Activated T-helper 1 cell treated with Interleukin-2 at 50 U/mL for 16 hours (primary cell): ENCODE data around the gene PAXIP1.

ENCODE experiments used
- DNase-seq: peaks from one replicate; pipeline ENCODE4 v3.0.0-alpha.2; 2020; ENCODE audit warnings: low read depth

The PAXIP1 gene

GRCh38 chr7:154912871-154913637 lies 89.9 kb downstream of the PAXIP1 start:
- DNase-seq = no peak

DNA sequence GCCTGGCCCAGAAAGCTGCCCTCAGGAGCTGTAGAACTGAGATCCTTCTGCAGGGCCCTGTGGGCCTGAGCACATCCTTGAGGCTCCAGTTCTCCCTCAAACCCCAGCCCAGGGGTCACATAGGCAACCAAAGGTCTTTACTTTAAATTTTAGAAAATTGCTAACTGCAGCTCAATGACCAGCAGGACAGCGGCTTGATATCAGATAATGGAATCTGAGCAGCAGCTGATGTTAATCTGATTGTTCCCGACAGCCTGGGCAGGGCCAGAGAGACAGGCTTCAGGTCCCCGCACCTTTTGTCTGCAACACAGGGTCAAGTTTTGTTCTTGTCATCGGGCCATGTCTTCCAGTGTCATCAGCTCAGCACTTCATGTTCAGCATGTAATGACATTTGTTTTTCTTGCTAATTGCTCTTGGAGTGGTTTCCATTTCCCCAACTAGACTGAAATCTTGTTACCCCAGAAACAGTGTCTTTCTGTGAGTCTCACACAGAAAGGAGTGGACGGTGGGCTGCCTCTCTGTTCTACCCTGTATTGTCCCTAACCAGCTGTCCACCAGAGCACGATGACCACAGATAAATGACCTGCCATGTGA lies 91.0 kb downstream of the PAXIP1 start:
- no peak for DNase-seq

DNA sequence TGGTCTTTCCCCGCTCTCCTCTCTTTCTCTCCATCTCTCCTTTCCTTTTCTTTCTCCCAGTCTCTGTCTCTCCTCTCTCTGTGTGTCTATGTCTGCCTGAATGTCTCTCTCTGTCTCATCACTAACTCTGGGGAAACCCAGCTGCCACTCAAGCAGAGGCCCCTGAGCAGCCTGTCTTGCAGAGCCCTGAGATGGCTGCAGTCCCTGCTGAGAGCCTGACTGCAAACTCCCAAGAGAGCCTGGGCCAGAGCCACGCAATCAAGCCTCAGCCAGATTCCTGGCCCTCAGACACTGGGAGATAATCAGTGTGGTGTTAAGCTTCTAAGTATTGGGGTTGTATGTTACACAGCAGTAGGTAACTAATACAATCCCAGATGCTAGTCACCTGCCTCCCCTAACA lies 91.5 kb downstream of the PAXIP1 start:
- no peak for DNase-seq

GRCh38 chr7:154910977-154911376 lies 91.9 kb downstream of the PAXIP1 start:
- no peak for DNase-seq

DNA sequence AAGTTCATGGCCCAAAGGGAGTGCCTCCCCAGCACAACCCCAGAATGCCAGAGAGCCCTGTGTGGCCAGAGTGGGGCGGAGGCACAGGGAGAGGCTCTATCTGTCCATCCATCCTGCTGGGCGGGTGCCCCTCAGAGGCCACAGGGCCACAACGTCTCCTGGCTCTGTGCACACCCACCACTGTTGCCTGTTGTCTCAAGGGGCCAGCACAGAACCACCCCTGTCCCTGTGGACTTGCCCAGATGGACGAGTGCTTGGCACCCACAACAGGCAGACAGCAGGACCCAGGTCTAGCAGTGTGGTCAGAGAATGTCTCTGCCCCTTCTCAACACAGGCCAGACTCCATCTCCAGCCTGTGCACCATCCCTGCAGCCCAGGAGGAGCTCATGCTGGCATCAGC lies 92.8 kb downstream of the PAXIP1 start:
- no peak for DNase-seq

- no peak for DNase-seq
Measured at GRCh38 chr7:154909241-154910105, 93.5 kb downstream of the PAXIP1 start.

DNA sequence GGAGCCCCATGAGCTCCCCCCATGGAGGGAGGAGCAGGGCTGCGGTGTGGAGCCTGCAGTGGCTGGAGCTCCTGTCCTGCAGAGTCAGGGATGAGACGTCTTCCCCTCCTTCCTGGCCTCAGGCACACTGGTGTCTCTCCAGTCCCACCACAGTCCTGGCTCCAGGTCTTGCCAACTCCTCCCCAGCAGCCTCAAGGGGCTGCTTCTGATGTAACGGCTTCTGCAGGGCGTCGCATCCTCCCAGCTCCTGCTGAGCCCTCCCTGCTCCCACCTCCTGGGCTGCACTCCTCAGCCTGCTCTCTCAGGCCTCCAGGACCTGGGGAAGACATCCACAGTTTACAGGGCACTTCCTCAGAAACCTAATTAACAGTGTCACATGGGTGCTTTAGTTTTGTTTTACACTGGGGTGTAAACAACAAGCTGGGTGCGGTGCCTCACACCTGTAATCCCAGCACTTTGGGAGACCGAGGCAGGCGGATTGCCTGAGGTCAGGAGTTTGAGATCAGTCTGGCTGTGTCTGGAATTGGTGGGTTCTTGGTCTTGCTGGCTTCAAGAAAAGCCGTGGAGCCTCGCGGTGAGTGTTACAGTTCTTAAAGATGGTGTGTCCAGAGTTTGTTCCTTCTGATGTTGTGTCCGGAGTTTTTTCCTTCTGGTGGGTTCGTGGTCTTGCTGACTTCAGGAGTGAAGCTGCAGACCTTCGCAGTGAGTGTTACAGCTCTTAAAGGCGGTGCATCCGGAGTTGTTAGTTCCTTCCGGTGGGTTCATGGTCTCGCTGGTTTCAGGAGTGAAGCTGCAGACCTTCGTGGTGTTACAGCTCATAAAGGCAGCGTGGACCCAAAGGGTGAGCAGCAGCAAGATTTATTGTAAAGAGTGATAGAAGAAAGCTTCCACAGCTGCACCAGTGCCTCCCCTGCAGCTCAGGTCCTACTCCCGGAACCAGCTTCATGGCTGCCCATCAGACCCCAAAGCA lies 95.0 kb downstream of the PAXIP1 start:
- no peak for DNase-seq

DNA sequence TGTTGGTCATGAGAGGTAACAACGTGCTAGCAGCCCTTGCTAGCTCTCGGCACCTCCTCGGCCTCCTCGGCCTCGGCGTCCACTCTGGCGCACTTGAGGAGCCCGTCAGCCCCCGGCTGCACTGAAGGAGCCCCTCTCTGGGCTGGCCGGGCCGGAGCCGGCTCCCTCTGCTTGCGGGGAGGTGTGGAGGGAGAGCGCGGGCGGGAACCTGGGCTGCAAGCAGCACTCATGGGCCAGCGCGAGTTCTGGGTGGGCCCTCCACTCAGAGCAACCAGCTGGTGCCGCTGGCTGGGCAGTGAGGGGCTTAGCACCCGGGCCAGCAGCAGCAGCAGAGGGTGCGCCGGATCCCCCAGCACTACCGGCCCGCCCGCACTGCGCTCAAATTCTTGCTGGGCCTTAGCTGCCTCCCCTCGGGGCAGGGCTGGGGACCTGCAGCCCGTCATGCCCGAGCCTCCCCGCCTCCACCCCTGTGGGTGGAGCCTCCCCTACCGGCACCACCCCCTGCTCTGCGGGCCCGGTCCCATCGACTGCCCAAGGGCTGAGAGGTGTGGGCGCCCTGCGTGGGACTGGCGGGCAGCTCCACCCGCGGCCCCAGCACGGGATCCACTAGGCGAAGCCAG lies 96.1 kb downstream of the PAXIP1 start:
- DNase-seq = no peak

DNA sequence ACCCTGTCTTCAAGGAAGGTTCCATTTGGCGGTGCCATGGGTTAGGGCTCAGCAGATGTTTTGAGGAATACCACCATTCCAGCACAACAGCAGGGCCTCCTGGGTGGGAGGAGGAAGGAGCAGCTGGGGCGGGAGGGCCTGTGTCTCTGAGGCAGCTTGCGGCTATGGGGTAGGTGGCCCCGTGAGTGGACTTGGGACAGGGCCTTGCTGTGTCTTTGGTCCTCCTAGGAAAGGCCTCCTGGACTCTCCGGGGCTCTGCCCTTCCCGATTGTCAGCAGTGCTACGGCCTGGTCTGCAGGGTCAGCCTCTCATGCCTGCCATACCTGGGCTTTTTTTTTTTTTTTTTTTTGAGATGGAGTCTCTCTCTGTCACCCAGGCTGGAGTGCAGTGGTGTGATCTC lies 96.7 kb downstream of the PAXIP1 start:
- DNase-seq = no peak

- DNase-seq = no peak
Measured at GRCh38 chr7:154905615-154906014, 97.3 kb downstream of the PAXIP1 start.

DNA sequence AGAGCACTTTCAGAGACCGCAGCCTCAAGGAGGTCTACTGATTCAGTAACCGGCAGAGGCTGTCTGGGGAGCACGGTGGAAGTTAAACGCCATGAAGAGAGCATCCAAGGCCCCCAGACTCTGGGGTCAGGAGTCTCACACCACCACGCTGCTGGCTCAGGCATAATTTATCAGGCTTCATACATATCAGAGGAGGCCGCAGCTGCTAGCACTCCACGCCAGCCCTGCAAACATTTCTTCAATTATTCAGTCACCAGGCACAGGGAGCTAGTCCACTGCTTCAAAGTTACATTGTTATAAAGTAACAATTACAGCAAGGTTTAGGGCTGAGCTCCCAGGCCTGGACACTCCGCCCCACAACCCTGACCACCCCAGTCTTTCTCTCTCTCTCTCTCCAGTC lies 97.8 kb downstream of the PAXIP1 start:
- no peak for DNase-seq

GRCh38 chr7:154903083-154903731 lies 99.7 kb downstream of the PAXIP1 start:
- no peak for DNase-seq

DNA sequence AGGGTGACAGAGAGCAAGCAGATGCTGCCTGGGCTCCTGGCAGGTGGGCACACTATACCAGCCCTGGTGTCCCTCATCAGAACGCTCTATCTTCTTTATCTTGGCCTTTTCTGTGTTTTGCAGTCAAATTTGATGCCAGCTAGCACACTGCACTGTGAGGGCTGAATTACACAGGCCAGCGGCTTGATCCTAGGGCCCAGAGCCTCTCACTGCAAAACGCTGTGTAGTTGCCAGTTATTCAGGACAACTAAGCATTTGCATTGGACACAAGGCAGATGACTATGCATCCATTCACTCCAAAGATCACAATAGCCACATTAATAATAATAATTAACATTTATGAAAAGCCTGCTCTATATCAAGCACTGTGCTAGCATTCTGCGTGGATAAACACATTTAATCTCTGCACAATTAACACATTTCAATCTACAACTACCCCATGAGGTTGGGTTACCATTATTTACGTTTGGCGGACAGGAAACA lies 100.3 kb downstream of the PAXIP1 start:
- no peak for DNase-seq

GRCh38 chr7:154899862-154900261 lies 103.1 kb downstream of the PAXIP1 start:
- DNase-seq = no peak

DNA sequence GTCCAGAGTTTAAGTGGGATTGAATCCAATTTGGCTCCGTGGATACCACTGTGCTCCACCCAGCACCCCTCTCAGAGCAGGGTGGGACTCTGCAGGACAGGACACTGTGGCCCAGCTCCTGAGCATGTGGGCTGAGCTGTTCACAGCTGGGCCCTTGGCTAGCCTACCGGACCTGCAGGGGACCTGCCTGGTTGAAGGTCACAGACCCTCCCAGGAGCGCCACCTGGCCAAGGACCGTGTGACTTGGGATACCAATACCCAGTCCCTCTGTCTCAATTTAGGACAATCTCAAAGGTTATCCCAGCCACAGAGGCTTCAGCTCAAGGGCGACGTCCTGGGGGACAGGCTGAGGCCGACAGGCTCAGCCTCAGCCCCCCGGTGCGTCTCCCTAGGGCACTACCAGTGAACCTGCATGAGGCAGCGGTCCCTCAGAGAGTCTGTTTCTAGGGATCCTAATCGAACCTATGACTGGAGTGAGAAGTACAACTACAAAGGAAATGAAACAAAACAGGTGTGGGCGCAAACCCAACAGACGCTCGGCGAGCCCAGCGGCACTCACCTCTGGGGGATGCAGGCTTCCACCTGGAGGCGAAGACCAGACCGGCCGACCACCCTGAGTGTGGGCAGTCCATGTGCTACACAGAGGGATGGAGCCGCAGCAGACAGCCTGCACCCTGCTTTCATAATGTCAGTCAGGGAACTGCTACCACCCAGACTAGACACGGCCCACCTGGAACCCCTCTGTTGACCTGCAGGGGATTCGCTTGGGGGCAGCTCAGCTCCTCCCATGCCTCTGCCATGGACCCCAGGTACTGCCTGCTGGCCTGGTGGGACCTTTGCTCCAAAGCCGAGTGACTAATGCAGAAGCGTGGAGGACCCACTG lies 103.7 kb downstream of the PAXIP1 start:
- no peak for DNase-seq

DNA sequence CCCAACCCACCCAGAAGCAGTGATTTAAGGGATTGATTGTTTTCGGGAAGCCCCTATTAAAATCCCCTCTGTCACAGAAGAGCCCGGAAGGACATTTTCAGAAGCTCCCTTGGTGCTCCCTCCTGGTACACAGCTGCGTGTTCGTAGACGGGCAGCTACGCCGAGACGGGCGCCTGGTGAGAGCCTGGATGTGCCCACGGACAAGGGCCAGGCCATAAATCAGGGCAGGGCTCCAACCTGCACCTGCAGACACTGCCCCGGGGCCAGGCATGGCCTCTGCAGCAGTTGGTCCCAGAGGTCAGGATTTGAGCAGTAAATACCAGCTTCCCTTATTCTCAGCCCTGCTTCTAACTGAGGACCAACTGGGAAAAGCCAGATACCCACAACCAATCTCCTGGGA lies 106.8 kb downstream of the PAXIP1 start:
- DNase-seq = no peak
